IMR-90 (cell line): ENCODE data around the gene INSL3. TPM values are rescaled to one million over a fixed set of nuclear protein-coding genes. Genes with fewer than 3 reads are reported as not detected.
"Not testable (repeated sequence)": the region's sequence is repeated elsewhere in the genome, so short reads cannot be mapped to it uniquely, and the experiment has no call there.

Source experiments
- ATAC-seq: fragments of 200-7000 bp; cut with Tn5 transposase; 2 replicates; pipeline ENCODE4 v1.9.1; 2020; ENCODE audit warnings: low read depth, mild to moderate bottlenecking, moderate library complexity
- BruUV-seq: library from RNA; stranded (reverse); fragments of 400-500 nt; replicated peaks from 2 replicates; lab custom pipeline; 2021; lab: Mats Ljungman, UMichigan
- CTCF ChIA-PET: fragments of 300-600 bp; formaldehyde crosslinking; extraction: SDS; loops from one replicate; lab custom pipeline; 2021; ENCODE audit warnings: antibody characterized with exemption; lab: Yijun Ruan, JAX
- POLR2A ChIA-PET: fragments of 300-600 bp; sonication (Branson Sonifier 250); formaldehyde crosslinking; loops from one replicate; lab custom pipeline; 2022; ENCODE audit warnings: antibody characterized with exemption; ENCODE audit not compliant: unreplicated experiment; lab: Charles Lee
- DNase-seq: peaks from one replicate; pipeline ENCODE4 v3.0.0; 2013
- H2AFZ ChIP-seq: replicated peaks from 2 replicates; pipeline ENCODE3; 2013; ENCODE audit warnings: low read length, mild to moderate bottlenecking; ENCODE audit not compliant: poor library complexity
- H2AK5ac ChIP-seq: 2 replicates; pipeline ENCODE4 v1.6.1; 2013; ENCODE audit warnings: low read depth, low read length, inconsistent platforms
- H2AK9ac ChIP-seq: replicated peaks from 2 replicates; pipeline ENCODE3; 2013; ENCODE audit warnings: mild to moderate bottlenecking, low read depth, low read length, moderate library complexity; ENCODE audit not compliant: poor library complexity
- H2BK120ac ChIP-seq: 2 replicates; pipeline ENCODE4 v1.6.1; 2013; ENCODE audit warnings: low read depth, low read length, inconsistent platforms
- H2BK15ac ChIP-seq: 3 replicates; pipeline ENCODE4 v1.6.1; 2013; ENCODE audit warnings: low read depth, low read length, inconsistent platforms
- H2BK20ac ChIP-seq: 2 replicates; pipeline ENCODE4 v1.6.1; 2013; ENCODE audit warnings: low read depth, mild to moderate bottlenecking, inconsistent platforms, low read length, moderate library complexity
- H2BK5ac ChIP-seq: 2 replicates; pipeline ENCODE4 v1.6.1; 2013; ENCODE audit warnings: mild to moderate bottlenecking, low read depth, low read length, inconsistent platforms; ENCODE audit not compliant: poor library complexity, severe bottlenecking
- H3K14ac ChIP-seq: replicated peaks from 2 replicates; pipeline ENCODE4 v1.6.1; 2013; ENCODE audit warnings: low read depth, low read length, inconsistent platforms
- H3K18ac ChIP-seq: 2 replicates; pipeline ENCODE4 v1.6.1; 2013; ENCODE audit warnings: low read depth, low read length, control low read depth
- H3K23ac ChIP-seq: 2 replicates; pipeline ENCODE4 v1.6.1; 2013; ENCODE audit warnings: low read depth, low read length, inconsistent platforms
- H3K27ac ChIP-seq: 2 replicates; pipeline ENCODE4 v1.5.1; 2013; ENCODE audit warnings: mild to moderate bottlenecking, control low read depth, low read length; ENCODE audit not compliant: insufficient read depth
- H3K27me3 ChIP-seq: 2 replicates; pipeline ENCODE4 v1.6.1; 2013; ENCODE audit warnings: low read length; ENCODE audit not compliant: control insufficient read depth, insufficient read depth
- H3K36me3 ChIP-seq: 2 replicates; pipeline ENCODE4 v1.6.1; 2013; ENCODE audit warnings: low read length, mixed read lengths; ENCODE audit not compliant: control insufficient read depth, insufficient read depth
- H3K4ac ChIP-seq: 2 replicates; pipeline ENCODE4 v1.6.1; 2013; ENCODE audit warnings: low read depth, low read length, inconsistent platforms
- H3K4me1 ChIP-seq: 2 replicates; pipeline ENCODE4 v1.6.1; 2013; ENCODE audit warnings: low read length, mixed read lengths; ENCODE audit not compliant: control insufficient read depth, insufficient read depth
- H3K4me2 ChIP-seq: 2 replicates; pipeline ENCODE4 v1.6.1; 2013; ENCODE audit warnings: low read depth, mild to moderate bottlenecking, control low read depth, low read length, moderate library complexity
- H3K4me3 ChIP-seq: 2 replicates; pipeline ENCODE4 v1.5.1; 2013; ENCODE audit warnings: low read depth, mild to moderate bottlenecking, control low read depth, low read length, moderate library complexity; ENCODE audit not compliant: insufficient read depth
- H3K56ac ChIP-seq: 2 replicates; pipeline ENCODE4 v1.6.1; 2013; ENCODE audit warnings: low read length, inconsistent platforms; ENCODE audit not compliant: insufficient read depth; ENCODE audit errors: extremely low read depth
- H3K79me1 ChIP-seq, 2 experiments: 2 replicates each; pipeline ENCODE4 v1.6.1; 2013; ENCODE audit warnings: low read length in 2 of 2, inconsistent platforms in 1 of 2, low read depth in 1 of 2
- H3K9ac ChIP-seq: 2 replicates; pipeline ENCODE4 v1.6.1; 2013; ENCODE audit warnings: low read depth, low read length, control low read depth
- H3K9me1 ChIP-seq: 2 replicates; pipeline ENCODE4 v1.6.1; 2013; ENCODE audit warnings: low read length, inconsistent platforms; ENCODE audit not compliant: insufficient read depth
- H3K9me3 ChIP-seq: 2 replicates; pipeline ENCODE4 v1.6.1; 2013; ENCODE audit warnings: low read length; ENCODE audit not compliant: control insufficient read depth, insufficient read depth
- H4K20me1 ChIP-seq: 2 replicates; pipeline ENCODE4 v1.6.1; 2013; ENCODE audit warnings: low read length, inconsistent platforms; ENCODE audit not compliant: insufficient read depth
- H4K5ac ChIP-seq: 2 replicates; pipeline ENCODE4 v1.6.1; 2013; ENCODE audit warnings: mild to moderate bottlenecking, low read depth, low read length, control low read depth
- H4K8ac ChIP-seq, 2 experiments: 2 replicates each; pipeline ENCODE4 v1.6.1; 2013; ENCODE audit warnings: low read depth in 2 of 2, low read length in 2 of 2, control low read depth in 1 of 2, inconsistent platforms in 1 of 2
- H4K91ac ChIP-seq: 2 replicates; pipeline ENCODE4 v1.6.1; 2013; ENCODE audit warnings: low read depth, low read length, inconsistent platforms; ENCODE audit not compliant: insufficient read depth
- WGBS, 2 experiments: methylation state at CpG; one replicate each; pipeline versions ENCODE4 v1.1.5 to v1.1.7; 2013; ENCODE audit warnings: missing lambda C conversion rate in 2 of 2; ENCODE audit not compliant: insufficient read length in 1 of 2; ENCODE audit errors: extremely low coverage in 2 of 2; 5-methylcytosine and 5-hydroxymethylcytosine counted together
- dilution Hi-C: fragments of 300-500 bp; cut with HindIII; formaldehyde crosslinking; loops from one replicate; pipeline ENCODE4 v1.14.3; 2018; ENCODE audit warnings: low sequenced_read_pairs; ENCODE audit not compliant: unreplicated experiment
- in situ Hi-C: fragments of 300-500 bp; cut with MboI; formaldehyde crosslinking; loops from 3 replicates; pipeline ENCODE4 v1.14.3; 2019; ENCODE audit warnings: low sequenced_read_pairs, inconsistent platforms, mixed read lengths
- intact Hi-C: fragments of 100-400 bp; cut with micrococcal nuclease; formaldehyde crosslinking; loops from 2 replicates; pipeline ENCODE4 v1.10.0; 2022
- polyA plus RNA-seq, 3 experiments: library from polyadenylated mRNA; depleted of rRNA; stranded (reverse); fragments of >200 nt; gene quantifications; 2 replicates each; pipeline ENCODE4 v1.2.3, GENCODE V29; 2012; ENCODE audit warnings: low replicate concordance in 1 of 3
- total RNA-seq: library from RNA; depleted of rRNA; stranded (reverse); fragments of >200 nt; gene quantifications from 2 replicates; pipeline ENCODE4 v1.2.3, GENCODE V29; 2012

INSL3 gene
- total and polyA plus RNA-seq, 2 of the 4 experiments (the other 2 are of a cell fraction) = not detected

DNA sequence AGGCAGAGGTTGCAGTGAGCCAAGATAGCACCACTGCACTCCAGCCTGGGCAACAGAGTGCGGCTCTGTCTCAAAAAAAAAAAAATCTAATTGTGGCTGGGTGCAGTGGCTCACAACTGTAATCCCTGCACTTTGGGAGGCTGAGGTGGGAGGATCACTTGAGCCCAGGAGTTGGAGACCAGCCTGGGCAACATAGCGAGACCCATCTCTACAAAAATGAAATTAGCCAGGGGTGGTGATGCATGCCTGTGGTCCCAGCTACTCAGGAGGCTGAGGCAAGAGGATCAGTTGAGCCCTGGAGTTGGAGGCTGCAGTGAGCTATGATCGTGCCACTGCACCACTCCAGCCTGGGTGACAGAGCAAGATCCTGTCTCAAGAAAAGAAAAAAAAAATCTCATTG lies 22.7 kb downstream of the INSL3 start:
- ATAC-seq, H3K4me2 ChIP-seq, H3K56ac ChIP-seq, H2AK5ac ChIP-seq, H3K4me3 ChIP-seq, H3K27ac ChIP-seq, H3K14ac ChIP-seq, dilution Hi-C loops, in situ Hi-C loops, H2BK20ac ChIP-seq, H3K4me1 ChIP-seq, H2BK120ac ChIP-seq, H3K18ac ChIP-seq, H2BK15ac ChIP-seq, H4K20me1 ChIP-seq, H4K5ac ChIP-seq, intact Hi-C loops, H3K23ac ChIP-seq, H2AK9ac ChIP-seq, H3K9ac ChIP-seq, H2BK5ac ChIP-seq, H3K36me3 ChIP-seq, H4K8ac ChIP-seq, POLR2A ChIA-PET, H4K91ac ChIP-seq, H3K79me1 ChIP-seq, H2AFZ ChIP-seq, DNase-seq, H3K9me3 ChIP-seq, BruUV-seq, H3K9me1 ChIP-seq, H3K4ac ChIP-seq: not testable (repeated sequence)
- peaks cover 66% of the 10 kb centered on the region for H3K27me3 ChIP-seq
- CTCF ChIA-PET = interaction anchor here (0.6 kb wide), 1 partner anchor 13 kb away, joined by 3 read pairs; no protein-coding TSS in a partner anchor
- WGBS, 2 experiments = 85% methylated on average over 2 of the region's 3 CpGs; no CpG with 5 or more reads in 1 of the 2 experiments
